Astrocyte (in vitro differentiated cells and primary cell): ENCODE measurements around the gene SPCS1. TPM values are rescaled to one million over a fixed set of nuclear protein-coding genes. Genes with fewer than 3 reads are reported as not detected.

Experiments used
- DNase-seq: peaks from one replicate; pipeline ENCODE4 v3.0.0-alpha.2; 2010; ENCODE audit warnings: low read depth
- FAIRE-seq: peaks from 2 replicates; lab custom pipeline; 2011; peaks lifted over from hg19 to GRCh38; lab: Jason Lieb, UNC
- H2AFZ ChIP-seq: 2 replicates; pipeline ENCODE4 v1.6.0; 2012; ENCODE audit warnings: low read depth, low read length, inconsistent platforms
- H3K27ac ChIP-seq: 2 replicates; pipeline ENCODE4 v1.5.1; 2011; ENCODE audit warnings: low read depth, low read length, inconsistent platforms
- H3K27me3 ChIP-seq: 2 replicates; pipeline ENCODE4 v1.6.0; 2011; ENCODE audit warnings: low read length, inconsistent platforms; ENCODE audit not compliant: insufficient read depth
- H3K36me3 ChIP-seq: 2 replicates; pipeline ENCODE4 v1.5.1; 2011; ENCODE audit warnings: low read length, inconsistent platforms; ENCODE audit not compliant: insufficient read depth
- H3K4me1 ChIP-seq: 2 replicates; pipeline ENCODE4 v1.5.1; 2011; ENCODE audit warnings: low read length, inconsistent platforms; ENCODE audit not compliant: insufficient read depth
- H3K4me2 ChIP-seq: 2 replicates; pipeline ENCODE4 v1.6.0; 2012; ENCODE audit warnings: low read length, inconsistent platforms
- H3K4me3 ChIP-seq: 2 replicates; pipeline ENCODE4 v1.5.1; 2011; ENCODE audit warnings: low read depth, mild to moderate bottlenecking, low read length, inconsistent platforms; ENCODE audit not compliant: insufficient read depth
- H3K79me2 ChIP-seq: 2 replicates; pipeline ENCODE4 v1.6.0; 2012; ENCODE audit warnings: mild to moderate bottlenecking, low read length, inconsistent platforms; ENCODE audit not compliant: insufficient read depth
- H3K9ac ChIP-seq: 2 replicates; pipeline ENCODE4 v1.6.0; 2012; ENCODE audit warnings: mild to moderate bottlenecking, low read length, inconsistent platforms
- H3K9me3 ChIP-seq: 2 replicates; pipeline ENCODE4 v1.5.1; 2012; ENCODE audit warnings: low read depth, mild to moderate bottlenecking, low read length, inconsistent platforms; ENCODE audit not compliant: insufficient read depth
- H4K20me1 ChIP-seq: 2 replicates; pipeline ENCODE4 v1.6.0; 2012; ENCODE audit warnings: low read length, inconsistent platforms; ENCODE audit not compliant: insufficient read depth
- H3K27ac Mint-ChIP-seq: one replicate; pipeline ENCODE4 v1.8.0; 2021; ENCODE audit warnings: mild to moderate bottlenecking, mixed read lengths; ENCODE audit not compliant: unreplicated experiment
- H3K27me3 Mint-ChIP-seq: one replicate; pipeline ENCODE4 v1.8.0; 2021; ENCODE audit warnings: low read depth, mixed read lengths; ENCODE audit not compliant: unreplicated experiment
- H3K36me3 Mint-ChIP-seq: one replicate; pipeline ENCODE4 v1.8.0; 2021; ENCODE audit warnings: low read depth, mixed read lengths; ENCODE audit not compliant: unreplicated experiment
- H3K4me1 Mint-ChIP-seq: one replicate; pipeline ENCODE4 v1.8.0; 2021; ENCODE audit warnings: low read depth, mixed read lengths; ENCODE audit not compliant: unreplicated experiment
- H3K4me3 Mint-ChIP-seq: one replicate; pipeline ENCODE4 v1.8.0; 2021; ENCODE audit warnings: mild to moderate bottlenecking, moderate library complexity, mixed read lengths; ENCODE audit not compliant: unreplicated experiment
- H3K9me3 Mint-ChIP-seq: one replicate; pipeline ENCODE4 v1.8.0; 2021; ENCODE audit warnings: mild to moderate bottlenecking, mixed read lengths; ENCODE audit not compliant: unreplicated experiment
- EZH2 ChIP-seq: IDR thresholded peaks from 2 replicates; pipeline ENCODE4 v1.6.1; 2012; ENCODE audit warnings: mild to moderate bottlenecking, low read length, inconsistent platforms; ENCODE audit not compliant: insufficient read depth
- total RNA-seq: library from RNA; stranded (reverse); gene quantifications from 2 replicates; pipeline ENCODE4 v1.2.1, GENCODE V29; 2021
- TF ChIP-seq, protein P1 (sequence below): IDR thresholded peaks from 2 replicates; pipeline ENCODE4 v1.5.1; 2011; ENCODE audit warnings: low read depth, mild to moderate bottlenecking, inconsistent platforms, low read length, moderate library complexity; ENCODE audit not compliant: insufficient read depth

The SPCS1 gene
- total RNA-seq, 1 donor from 2014 or later: 110 TPM

DNA sequence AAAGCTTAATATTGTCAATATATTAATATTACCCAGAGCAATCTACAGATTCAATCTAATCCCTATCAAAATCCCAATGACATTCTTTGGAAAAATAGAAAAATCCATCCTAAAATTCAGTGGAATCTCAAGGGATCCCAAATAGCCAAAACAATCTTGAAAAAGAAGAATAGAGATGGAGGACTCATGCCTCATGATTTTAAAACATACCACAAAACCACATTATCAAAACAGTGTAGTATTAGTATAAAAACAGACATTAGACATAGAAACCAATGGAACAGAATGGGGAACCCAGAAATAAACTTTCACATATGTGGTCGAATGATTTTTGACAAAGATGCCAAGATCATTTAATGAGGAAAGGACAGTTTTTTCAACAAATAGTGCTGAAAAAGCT lies 50.2 kb downstream of the SPCS1 start:
- H3K4me3 Mint-ChIP-seq: no peak overlapping the region
- H2AFZ ChIP-seq: no peak overlapping the region
- no peaks in the 10 kb centered on the region for H3K9me3 Mint-ChIP-seq
- no peak for DNase-seq
- H4K20me1 ChIP-seq: no peaks in the 10 kb centered on the region
- H3K36me3 ChIP-seq: peaks cover 21% of the 10 kb centered on the region
- H3K9ac ChIP-seq: no peak overlapping the region
- no peak overlapping the region for H3K4me2 ChIP-seq
- no peaks in the 10 kb centered on the region for H3K4me1 ChIP-seq
- peaks cover 15% of the 10 kb centered on the region for H3K36me3 Mint-ChIP-seq
- peaks cover 3% of the 10 kb centered on the region for H3K4me1 Mint-ChIP-seq
- no peak overlapping the region for H3K27ac ChIP-seq
- H3K27me3 ChIP-seq: no peaks in the 10 kb centered on the region
- no peaks in the 10 kb centered on the region for H3K79me2 ChIP-seq
- TF ChIP-seq, protein P1, sequence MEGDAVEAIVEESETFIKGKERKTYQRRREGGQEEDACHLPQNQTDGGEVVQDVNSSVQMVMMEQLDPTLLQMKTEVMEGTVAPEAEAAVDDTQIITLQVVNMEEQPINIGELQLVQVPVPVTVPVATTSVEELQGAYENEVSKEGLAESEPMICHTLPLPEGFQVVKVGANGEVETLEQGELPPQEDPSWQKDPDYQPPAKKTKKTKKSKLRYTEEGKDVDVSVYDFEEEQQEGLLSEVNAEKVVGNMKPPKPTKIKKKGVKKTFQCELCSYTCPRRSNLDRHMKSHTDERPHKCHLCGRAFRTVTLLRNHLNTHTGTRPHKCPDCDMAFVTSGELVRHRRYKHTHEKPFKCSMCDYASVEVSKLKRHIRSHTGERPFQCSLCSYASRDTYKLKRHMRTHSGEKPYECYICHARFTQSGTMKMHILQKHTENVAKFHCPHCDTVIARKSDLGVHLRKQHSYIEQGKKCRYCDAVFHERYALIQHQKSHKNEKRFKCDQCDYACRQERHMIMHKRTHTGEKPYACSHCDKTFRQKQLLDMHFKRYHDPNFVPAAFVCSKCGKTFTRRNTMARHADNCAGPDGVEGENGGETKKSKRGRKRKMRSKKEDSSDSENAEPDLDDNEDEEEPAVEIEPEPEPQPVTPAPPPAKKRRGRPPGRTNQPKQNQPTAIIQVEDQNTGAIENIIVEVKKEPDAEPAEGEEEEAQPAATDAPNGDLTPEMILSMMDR: no peak
- no peak for TF ChIP-seq EZH2
- no peaks in the 10 kb centered on the region for H3K27me3 Mint-ChIP-seq
- H3K9me3 ChIP-seq: no peaks in the 10 kb centered on the region
- no peak overlapping the region for H3K4me3 ChIP-seq
- no peak for FAIRE-seq
- H3K27ac Mint-ChIP-seq: no peak overlapping the region

Other genes starting within 250 kb of the SPCS1 start
- gene STAB1, start 210.8 kb upstream of the SPCS1 start, total RNA-seq: 0.39 TPM in 1 of 2 replicates, not detected in the other
- gene NT5DC2, start 172.2 kb upstream of the SPCS1 start, total RNA-seq: 178 and 189 TPM in 2 replicates
- 22.9 and 26.0 TPM in 2 replicates for gene UQCC5, start 169.5 kb upstream of the SPCS1 start, total RNA-seq
- 54.5 and 58.4 TPM in 2 replicates for gene PBRM1, start 20.2 kb upstream of the SPCS1 start, total RNA-seq
- 85.4 and 93.7 TPM in 2 replicates for gene GNL3, start 20.1 kb upstream of the SPCS1 start, total RNA-seq
- gene GLT8D1, start 315 bp upstream of the SPCS1 start, total RNA-seq: 78.2 and 95.5 TPM in 2 replicates
- 14.8 and 15.1 TPM in 2 replicates for gene NEK4, start 64.8 kb downstream of the SPCS1 start, total RNA-seq
- gene ITIH1, start 71.5 kb downstream of the SPCS1 start, total RNA-seq: not detected in 2 replicates
- gene ITIH3, start 88.7 kb downstream of the SPCS1 start, total RNA-seq: 0.16 and 0.36 TPM in 2 replicates
- gene ITIH4, start 124.6 kb downstream of the SPCS1 start, total RNA-seq: 2.8 and 5.3 TPM in 2 replicates
- not detected in 2 replicates for gene MUSTN1, start 128.9 kb downstream of the SPCS1 start, total RNA-seq
- gene STIMATE, start 191.4 kb downstream of the SPCS1 start, total RNA-seq: 12.1 and 14.7 TPM in 2 replicates